DMS 273 treated with DMSO at 0.1 percent for 48 hours (cell line): ENCODE measurements around the gene FAM174C.
"Not testable (repeated sequence)": the region's sequence is repeated elsewhere in the genome, so short reads cannot be mapped to it uniquely, and the experiment has no call there.

ENCODE experiments used
- DNase-seq: peaks from one replicate; lab custom pipeline; 2025; lab: John Stamatoyannopoulos, UW

Gene FAM174C

GRCh38 chr19:1300744-1301490 is 25.6 kb downstream of the FAM174C start:
- DNase-seq: no peak

- no peak for DNase-seq
Measured at GRCh38 chr19:1302533-1303239, 27.4 kb downstream of the FAM174C start.

- no peak for DNase-seq
Measured at GRCh38 chr19:1304197-1304924, 29.0 kb downstream of the FAM174C start.

GRCh38 chr19:1305354-1305753 is 30.0 kb downstream of the FAM174C start:
- not testable (repeated sequence) for DNase-seq

DNA sequence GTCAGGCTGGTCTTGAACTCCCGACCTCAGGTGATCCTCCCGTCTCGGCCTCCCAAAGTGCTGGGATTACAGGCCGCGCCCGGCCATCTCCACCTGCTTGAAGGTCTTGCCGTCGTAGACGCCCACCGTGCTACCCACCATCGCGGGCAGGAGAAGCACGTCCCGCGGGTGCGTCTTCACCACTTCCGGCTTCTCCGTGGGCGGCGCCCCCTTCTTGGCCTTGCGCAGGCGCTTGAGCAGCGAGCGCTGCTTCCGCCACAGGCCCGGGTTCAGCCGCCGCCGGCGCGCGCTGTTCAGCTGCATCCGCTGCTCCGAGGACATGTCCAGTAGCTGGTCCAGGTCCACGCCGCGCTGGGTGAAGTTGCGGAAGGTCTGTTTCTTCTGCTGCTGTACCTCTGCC is 32.0 kb downstream of the FAM174C start:
- no peak for DNase-seq

DNA sequence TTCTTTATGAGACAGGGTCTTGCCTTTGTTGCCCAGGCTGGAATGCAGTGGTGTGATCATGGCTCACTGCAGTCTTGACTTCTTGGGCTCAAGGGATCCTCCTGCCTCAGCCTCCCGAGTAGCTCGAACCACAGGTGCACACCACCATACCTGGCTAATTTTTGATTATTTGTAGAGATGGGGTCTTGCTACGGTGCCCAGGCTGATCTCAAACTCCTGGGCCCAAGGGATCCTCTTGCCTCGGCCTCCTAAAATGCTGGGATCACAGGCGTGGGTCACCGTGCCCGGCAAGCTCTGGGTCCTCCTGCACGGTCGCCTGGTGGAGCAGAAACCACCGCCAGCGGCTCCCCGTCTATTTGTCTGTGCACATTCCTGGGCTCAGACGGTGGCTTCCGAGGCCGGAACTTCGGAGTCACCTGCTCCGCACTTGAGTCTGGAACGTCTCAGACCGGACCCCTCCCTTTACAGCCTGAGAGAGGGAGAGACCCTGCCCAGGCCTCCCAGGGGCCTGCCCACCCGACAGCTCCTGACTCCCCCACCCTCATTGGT is 32.5 kb downstream of the FAM174C start:
- DNase-seq: no peak

DNA sequence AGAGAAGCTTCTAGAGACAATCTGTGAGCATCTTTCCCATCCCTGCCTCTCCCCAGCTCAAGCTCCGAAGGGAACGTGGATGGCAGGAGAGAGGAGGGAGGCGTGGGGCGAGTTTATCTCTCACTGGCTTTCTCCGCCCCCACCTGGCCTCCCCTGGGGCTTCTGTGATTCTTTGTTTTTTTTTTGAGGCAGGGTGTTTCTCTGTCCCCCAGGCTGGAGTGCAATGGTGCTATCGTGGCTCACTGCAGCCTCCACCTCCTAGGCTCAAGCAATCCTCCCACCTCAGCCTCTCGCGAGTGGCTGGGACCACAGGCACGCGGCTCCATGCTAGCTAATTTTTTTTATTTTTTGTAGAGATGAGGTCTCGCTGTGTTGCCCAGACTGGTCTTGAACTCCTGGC is 33.4 kb downstream of the FAM174C start:
- no peak for DNase-seq

DNA sequence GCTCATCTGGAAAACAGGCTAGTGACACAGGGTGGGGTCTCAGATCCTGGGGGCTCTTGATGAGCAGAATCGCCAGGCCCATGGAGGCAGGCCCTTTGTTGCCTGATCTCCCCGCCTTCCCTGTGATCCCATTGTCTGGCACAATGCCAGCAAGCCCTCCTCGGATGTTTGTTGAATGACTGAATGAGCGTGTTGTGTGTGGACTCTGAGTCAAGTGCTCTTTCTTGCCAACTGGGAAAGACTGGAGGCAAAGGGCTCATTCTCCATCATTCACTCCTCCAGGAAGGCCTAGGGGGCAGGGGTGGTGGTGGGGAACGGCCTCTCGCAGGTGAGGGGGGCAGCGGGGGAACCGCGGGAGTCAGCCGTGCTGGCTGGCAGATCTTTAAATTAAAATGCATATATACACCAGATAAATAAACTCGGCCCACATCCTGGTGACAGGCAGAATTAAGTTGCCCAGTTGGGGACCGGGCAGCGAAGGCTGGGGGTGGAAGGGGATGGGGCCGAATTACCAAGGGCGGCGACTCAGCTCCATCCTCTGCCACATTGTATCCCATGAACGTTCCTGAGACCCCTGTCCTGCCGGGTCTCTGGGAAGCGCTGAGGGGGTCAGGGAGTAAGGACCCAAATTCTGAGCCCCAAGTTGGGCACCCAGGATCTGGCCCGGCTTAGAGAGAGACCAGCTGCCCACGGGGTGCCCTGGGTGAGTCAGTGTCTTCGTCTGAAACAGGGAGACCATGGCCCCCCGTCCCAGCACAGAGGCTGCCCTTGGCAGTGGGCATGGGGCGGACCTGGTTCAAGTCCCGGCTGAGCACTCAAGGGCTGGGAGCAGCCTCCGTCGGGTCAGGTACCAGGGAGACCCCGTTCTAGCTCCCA is 34.9 kb downstream of the FAM174C start:
- no peak for DNase-seq

DNA sequence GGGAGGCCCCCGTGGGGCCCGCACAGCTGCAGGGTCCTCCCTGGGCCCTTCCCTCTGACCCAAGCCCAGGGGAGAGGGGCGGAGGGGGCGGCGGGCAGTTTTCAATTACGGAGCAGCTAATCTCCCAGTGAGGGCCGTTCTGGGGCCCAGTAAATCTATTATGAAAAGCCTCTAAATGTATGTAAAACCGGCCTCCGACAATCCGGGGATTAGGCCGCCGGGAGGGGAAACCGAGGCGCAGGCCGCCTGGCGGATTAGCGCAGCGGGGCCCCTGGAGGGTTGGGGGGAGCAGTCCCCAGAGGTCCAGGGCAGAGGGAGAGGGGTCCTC is 35.5 kb downstream of the FAM174C start:
- DNase-seq: no peak

DNA sequence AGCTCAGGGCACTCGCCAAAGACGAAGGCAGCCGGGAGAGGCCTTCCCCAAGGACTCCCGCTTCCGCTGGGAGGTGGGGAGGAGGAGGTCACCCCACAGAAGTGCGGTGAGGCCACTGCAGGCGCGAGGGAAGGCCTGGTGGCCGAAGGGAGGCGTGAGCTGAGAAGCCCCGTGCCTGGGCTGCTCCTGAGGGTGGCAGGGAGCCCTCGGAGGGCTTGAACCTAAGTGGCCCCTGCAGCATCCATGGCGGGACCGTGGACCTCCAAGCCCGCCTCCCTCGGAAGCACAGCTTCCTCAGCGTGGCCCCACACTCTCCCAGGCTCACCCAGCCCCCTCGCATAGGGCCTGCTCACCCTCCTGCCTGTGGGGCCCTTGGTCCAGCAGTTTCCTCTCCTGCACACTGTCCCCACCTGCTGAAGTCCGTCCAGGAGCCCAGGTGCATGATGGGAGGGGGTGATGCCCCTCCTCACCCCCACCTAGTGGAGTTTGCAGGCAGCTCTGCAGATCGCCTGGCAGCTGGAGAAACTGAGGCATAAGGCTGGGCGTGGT is 36.3 kb downstream of the FAM174C start:
- no peak for DNase-seq

- DNase-seq: no peak
Measured at GRCh38 chr19:1312767-1313694, 37.7 kb downstream of the FAM174C start.

DNA sequence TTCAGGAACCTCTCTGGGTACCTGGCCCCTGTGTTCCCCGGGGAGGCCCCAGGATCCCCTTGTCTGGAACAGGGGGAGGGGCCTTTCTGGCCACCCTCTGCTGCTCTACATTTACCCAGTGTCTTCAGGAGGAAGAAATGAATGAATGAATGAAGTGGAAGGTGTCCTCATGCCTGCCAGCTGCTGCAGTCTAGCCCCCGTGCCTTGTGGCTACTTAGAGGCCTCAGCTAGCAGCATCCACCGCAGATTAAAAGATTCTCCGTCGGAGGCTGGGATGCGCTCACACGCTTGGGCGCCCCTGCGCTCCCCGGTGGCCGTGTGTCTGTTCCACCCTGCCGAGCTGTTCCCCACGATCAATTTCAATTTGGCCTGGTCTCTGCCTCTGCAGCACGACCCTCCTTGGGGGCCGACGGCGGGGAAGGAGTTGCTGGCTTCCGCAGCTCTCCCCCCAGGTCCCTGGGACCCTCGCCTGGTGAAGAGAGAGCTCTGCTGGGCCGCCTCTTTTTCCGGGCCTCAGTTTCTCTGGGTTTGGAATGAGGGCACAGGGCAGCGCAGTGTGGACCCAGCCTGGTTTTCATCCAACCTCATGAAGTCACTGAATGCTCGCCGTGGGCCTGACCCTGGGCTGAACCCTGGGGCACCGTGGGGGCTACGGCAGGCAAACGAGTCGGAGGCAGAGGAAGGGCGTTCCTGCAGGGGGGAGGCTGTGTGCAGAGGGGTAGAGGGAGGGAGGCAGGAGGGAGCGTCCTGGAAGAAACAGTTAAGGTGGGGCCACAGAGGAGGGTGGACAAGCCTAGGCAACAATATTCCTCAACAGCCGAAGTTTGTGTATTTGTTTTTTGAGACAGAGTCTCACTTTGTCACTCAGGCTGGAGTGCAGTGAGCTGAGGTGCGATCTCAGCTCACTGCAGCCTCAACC is 38.6 kb downstream of the FAM174C start:
- DNase-seq: no peak

DNA sequence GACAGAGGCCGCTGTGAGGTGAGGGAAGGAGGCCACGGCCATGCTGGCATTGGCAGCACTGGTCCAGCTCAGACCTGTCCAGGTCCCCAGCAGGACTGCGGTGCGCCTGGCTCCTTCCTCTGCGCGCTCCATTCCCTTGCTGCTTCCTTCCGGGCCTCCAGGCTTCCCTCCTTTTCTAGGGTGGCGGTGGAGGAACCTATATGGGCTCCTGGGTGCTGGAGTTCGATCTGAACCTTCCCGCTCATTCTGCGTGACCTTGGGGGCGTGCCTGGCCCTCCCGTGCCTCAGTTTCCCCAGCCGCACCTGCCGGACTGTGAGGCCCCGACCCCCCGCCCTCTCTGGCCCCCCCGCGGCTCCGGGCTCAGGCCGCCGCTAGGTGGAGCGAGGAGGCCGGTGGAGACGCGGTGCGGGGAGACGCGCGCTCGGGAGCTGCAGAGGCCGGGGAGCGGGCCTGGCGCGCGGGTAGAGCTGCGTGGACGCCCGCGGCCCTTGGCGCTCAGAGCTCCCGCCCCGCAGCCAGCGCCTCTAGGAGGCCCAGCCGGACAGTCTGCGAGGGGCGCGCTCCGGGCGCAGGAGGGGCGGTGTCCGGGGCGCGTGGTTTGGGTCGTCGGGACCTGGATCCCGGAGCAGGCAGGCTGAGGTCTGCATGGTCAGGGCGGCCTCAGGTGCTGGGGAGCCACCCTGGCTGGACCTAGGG is 40.3 kb downstream of the FAM174C start:
- DNase-seq: no peak

- DNase-seq: no peak
Measured at GRCh38 chr19:1316466-1316865, 41.1 kb downstream of the FAM174C start.

DNA sequence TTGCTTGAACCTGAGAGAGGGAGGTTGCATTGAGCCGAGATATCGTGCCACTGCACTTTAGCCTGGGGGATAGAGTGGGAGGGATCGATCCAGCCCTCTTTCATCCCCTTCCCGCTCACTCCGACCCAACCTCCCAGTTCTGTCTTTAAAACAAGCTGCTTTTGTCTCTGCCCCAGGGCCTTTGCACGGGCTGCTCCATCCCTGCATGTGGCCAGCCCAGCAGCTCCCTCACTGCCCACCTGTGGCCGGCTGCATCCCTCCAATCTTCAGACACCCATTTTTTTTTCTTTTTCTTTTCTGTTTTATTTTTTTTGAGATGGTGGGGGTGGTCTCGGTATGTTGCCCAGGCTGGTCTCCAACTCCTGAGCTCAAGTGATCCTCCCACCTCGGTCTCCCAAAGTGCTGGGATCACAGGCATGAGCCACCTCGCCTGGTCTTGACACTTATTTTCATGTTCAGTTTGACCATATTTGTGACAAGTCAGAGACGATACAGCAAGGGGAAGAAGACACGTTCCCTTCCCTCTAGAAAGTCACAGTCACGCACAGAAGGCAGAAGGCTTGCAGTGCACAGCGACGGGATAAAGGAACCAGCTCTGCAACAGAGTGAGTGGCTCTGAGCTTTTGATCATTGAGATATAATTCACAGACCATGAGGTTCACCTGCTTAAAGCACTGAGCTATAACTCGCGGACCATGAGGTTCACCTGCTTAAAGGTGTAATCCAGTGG is 42.1 kb downstream of the FAM174C start:
- DNase-seq: no peak

DNA sequence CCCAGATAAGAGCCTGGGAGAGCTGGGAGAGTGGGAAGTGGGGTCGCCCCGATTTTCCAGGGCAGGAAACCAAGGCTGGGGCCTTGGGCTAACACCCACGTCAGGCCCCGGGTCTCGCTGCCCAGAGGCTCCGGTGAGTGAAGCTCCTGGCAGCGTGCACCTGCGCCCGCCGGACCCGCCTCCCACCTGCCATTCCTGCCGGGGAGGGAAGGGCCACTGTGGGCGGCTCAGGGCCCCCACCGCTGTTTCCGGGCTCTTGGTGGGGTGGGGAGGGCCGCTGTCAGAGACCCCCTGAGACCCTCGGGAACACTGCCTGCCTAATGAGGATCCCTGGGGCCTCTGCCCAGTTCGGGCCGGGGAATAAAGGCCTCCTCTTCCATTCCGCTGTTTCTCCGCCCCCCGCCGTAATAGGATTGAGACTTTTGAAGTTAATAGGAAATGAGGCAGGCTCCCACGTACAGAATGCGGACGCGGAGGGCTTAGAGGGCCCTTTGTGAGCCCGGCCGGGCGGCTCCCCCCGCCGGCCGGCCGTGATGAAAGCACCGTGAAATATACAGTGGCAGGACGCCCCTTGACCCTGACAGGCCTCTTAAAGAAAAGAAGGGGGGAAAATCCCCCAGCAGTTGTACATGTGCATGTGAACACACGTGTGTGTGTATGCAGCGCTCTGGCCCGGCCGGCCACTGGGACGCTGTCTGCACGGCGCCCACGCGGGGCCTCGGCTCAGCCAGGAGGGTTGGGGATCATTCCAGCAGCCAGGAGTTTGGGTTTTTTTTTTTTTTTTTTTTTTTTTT is 43.5 kb downstream of the FAM174C start:
- DNase-seq: no peak

DNA sequence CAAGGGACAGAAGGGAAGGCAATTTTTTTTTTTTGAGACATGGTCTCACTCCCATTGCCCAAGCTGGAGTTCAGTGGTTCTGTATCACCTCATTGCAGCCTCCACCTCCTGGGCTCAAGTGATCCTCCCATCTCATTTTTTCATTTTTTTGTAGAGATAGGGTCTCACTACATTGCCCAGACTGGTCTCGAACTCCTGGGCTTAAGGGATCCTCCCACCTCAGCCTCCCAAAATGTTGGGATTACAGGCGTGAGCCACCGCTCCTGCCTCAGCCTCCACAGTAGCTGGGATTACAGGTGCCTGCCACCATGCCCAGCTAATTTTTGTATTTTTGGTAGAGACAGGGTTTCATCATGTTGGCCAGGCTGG is 44.9 kb downstream of the FAM174C start:
- not testable (repeated sequence) for DNase-seq
